GM20000 (cell line): ENCODE measurements around the gene RSKR.

Experiments used
- DNase-seq: peaks from one replicate; pipeline ENCODE4 v3.0.0; 2012; ENCODE audit warnings: low spot score
- TF ChIP-seq, protein P1 (sequence below): IDR thresholded peaks from 2 replicates; pipeline ENCODE4 v1.5.1; 2012; ENCODE audit warnings: mild to moderate bottlenecking, control low read depth; ENCODE audit errors: extremely low read depth, missing control alignments

Gene RSKR

DNA sequence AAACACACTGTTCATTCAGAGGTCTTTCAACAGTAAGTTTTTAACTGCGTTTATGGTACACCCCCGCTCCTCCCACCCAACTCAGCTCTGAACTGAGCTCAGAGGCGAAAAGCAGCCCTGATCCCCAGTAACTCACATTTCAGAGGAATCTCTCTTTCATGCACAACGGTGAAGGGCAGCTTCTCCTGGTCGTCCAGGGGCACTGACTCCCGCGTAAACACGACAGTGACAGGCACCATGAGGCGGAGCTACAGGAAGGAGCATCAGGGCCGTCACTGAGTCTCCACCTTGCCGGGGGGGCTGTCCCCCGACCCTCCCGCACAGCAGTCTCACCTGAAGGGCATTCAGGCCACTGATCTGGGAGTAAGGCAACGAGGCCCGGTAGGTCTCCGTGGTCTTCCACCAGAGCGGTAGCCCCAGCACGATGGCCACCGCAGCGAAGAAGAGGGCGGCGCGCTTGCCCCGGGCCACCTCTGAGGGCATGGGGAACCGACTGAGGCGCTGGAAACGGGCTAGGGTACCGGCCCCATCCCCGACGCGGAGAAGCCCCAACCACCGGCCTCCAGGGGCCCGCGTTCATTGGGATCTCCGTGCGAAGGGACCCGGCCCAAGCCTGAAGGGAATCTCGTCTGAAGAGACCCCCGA is 43.1 kb downstream of the RSKR start:
- DNase-seq = peak; percentile 52
- TF ChIP-seq, protein P1, sequence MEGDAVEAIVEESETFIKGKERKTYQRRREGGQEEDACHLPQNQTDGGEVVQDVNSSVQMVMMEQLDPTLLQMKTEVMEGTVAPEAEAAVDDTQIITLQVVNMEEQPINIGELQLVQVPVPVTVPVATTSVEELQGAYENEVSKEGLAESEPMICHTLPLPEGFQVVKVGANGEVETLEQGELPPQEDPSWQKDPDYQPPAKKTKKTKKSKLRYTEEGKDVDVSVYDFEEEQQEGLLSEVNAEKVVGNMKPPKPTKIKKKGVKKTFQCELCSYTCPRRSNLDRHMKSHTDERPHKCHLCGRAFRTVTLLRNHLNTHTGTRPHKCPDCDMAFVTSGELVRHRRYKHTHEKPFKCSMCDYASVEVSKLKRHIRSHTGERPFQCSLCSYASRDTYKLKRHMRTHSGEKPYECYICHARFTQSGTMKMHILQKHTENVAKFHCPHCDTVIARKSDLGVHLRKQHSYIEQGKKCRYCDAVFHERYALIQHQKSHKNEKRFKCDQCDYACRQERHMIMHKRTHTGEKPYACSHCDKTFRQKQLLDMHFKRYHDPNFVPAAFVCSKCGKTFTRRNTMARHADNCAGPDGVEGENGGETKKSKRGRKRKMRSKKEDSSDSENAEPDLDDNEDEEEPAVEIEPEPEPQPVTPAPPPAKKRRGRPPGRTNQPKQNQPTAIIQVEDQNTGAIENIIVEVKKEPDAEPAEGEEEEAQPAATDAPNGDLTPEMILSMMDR = no peak

DNA sequence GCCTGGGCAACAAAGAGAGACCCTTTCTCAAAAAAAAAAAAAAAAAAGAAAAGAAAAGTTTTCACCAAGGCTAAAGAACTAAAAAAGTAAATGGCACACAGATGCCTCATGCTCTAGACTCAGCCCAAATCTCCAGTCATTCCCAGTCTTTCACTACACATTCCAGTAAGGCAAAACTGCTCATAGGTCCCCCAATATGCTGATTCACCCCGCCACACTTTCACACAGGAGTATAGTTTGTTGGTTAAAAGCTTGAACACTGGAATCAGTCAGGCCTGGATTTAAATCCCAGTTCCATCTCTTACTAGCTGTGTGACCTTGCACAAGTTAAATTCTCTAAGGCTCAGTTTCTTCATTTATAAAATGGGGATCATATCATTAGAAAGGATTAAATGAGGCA is 44.5 kb downstream of the RSKR start:
- DNase-seq = no peak
- TF ChIP-seq, protein P1 = no peak

DNA sequence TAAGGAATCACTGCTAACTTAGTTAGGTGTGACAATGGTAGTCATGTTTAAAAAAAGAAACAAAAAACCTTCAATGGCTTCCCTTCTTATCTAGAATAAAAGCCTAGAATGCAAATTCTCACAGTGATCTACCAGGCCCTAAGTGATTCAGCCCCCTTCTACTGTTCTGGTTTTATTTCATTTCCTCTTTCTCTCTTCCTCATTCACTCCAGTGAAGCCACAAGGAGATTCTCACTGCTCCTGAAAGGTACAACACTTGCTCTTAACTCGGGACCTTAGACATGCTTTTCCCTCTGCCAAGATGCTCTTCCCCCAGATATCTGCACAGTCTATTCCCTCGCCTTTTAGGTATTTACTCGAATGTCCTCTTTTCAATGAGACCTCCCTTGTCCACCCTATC is 46.4 kb downstream of the RSKR start:
- TF ChIP-seq, protein P1 = no peak
- DNase-seq = peak; percentile 65

DNA sequence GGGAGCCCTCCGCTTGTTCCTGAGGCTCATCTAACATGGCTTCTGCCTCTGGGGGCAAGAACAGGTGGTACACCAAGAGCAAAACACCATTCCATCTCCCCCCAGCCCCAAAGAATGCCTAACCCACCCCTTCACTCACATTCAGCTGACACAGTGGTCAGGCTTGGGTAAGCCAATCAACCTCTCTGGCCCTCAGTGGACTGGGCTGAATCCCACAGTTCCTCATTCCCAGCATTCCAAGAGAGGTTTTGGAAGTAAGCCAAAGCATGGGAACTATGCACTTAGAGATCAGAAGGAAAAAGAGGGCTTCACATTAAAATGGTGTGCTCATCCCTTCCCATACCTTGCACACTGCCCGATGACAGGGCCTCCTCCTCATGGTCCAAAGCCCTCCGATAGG is 50.5 kb downstream of the RSKR start:
- TF ChIP-seq, protein P1 = no peak
- DNase-seq = no peak
